ENCODE data around the gene SLC37A4. TPM values are rescaled to one million over a fixed set of nuclear protein-coding genes. Genes with fewer than 3 reads are reported as not detected.
"Not testable (repeated sequence)": the region's sequence is repeated elsewhere in the genome, so short reads cannot be mapped to it uniquely, and the experiment has no call there.

SLC37A4 gene
- total and polyA plus RNA-seq, 2 of the 8 experiments (the other 6 are each of a cell fraction or from before 2014, with no cell fraction given) = 35.1 to 91.9 TPM

- no peak for TF ChIP-seq CTCF (IDR thresholded peaks at IDR 0.05; ENCODE audit: control extremely low read depth in 1 of 3, insufficient read depth in 1 of 3, low read depth in 1 of 3, low read length in 3 of 3)
Observed at GRCh38 chr11:119041821-119042514, 11.3 kb upstream of the SLC37A4 start (continued).

GRCh38 chr11:119039471-119039870 is 8.8 kb upstream of the SLC37A4 start:
- not testable (repeated sequence) for H3K36me3 ChIP-seq (ENCODE audit: control insufficient read depth in 2 of 4, insufficient read depth in 4 of 4, low read length in 3 of 4); H3K9me3 ChIP-seq (ENCODE audit: insufficient read depth in 2 of 2, low read depth in 1 of 2, low read length in 1 of 2); H3K79me2 ChIP-seq (ENCODE audit: control insufficient read depth in 1 of 2, insufficient read depth in 2 of 2, low read length in 2 of 2); H4K20me1 ChIP-seq (replicated peaks in 1 of 2; ENCODE audit: control insufficient read depth in 1 of 2, insufficient read depth in 2 of 2, low read length in 2 of 2); H2AK5ac ChIP-seq (ENCODE audit: low read depth, low read length); DNase-seq (ENCODE audit: low read depth in 1 of 2, low spot score in 2 of 2); H2BK20ac ChIP-seq (ENCODE audit: low read length); H4K91ac ChIP-seq (replicated peaks; ENCODE audit: insufficient read length, low read length); H3K4me1 ChIP-seq (replicated peaks in 1 of 4; ENCODE audit: control insufficient read depth in 3 of 4, insufficient read depth in 4 of 4, low read length in 3 of 4); H4K5ac ChIP-seq (ENCODE audit: insufficient read length, low read depth, low read length); H3K14ac ChIP-seq (ENCODE audit: insufficient read length); H3K27ac ChIP-seq (ENCODE audit: low read depth, low read length); H3K18ac ChIP-seq (ENCODE audit: extremely low read depth, low read length); H3K27me3 ChIP-seq (replicated peaks in 1 of 4; ENCODE audit: control insufficient read depth in 3 of 4, extremely low read depth in 1 of 4, insufficient read depth in 3 of 4, low read length in 3 of 4); H3K56ac ChIP-seq (replicated peaks; ENCODE audit: insufficient read length, low read depth, low read length); H3K4me3 ChIP-seq (ENCODE audit: extremely low read depth in 1 of 4, insufficient read depth in 2 of 4, low read depth in 3 of 4, low read length in 4 of 4); H3K4ac ChIP-seq (replicated peaks; ENCODE audit: insufficient read length, low read depth, low read length); H3K23me2 ChIP-seq (ENCODE audit: low read depth, low read length); FAIRE-seq; H2BK5ac ChIP-seq (ENCODE audit: low read depth, low read length); H3K9ac ChIP-seq (replicated peaks in 1 of 4; ENCODE audit: extremely low read depth in 1 of 4, low read depth in 3 of 4, low read length in 3 of 4); H2BK12ac ChIP-seq (ENCODE audit: low read depth, low read length); H3K4me2 ChIP-seq (ENCODE audit: insufficient read depth in 1 of 2, low read depth in 2 of 2, low read length in 2 of 2); H4K8ac ChIP-seq (ENCODE audit: extremely low read depth, insufficient read depth, low read length); H3K79me1 ChIP-seq (ENCODE audit: low read depth, low read length); H2BK120ac ChIP-seq (replicated peaks; ENCODE audit: low read depth, low read length); H2AFZ ChIP-seq (ENCODE audit: low read length); H3K23ac ChIP-seq (ENCODE audit: insufficient read length); H2BK15ac ChIP-seq (ENCODE audit: low read length)
- ChIA-PET POLR2A (ENCODE audit: partially characterized antibody) (interaction anchor here (1.4 kb wide), 1 partner anchor 8 kb away, joined by 6 read pairs; no protein-coding TSS in a partner anchor), CTCF (ENCODE audit: partially characterized antibody) (interaction anchor here (0.6 to 1.1 kb wide), 3 partner anchors 17 to 78 kb away, joined by 3 read pairs; a partner anchor contains a TSS)
- WGBS, 2 experiments (ENCODE audit: extremely low coverage in 1 of 2, insufficient coverage in 1 of 2, insufficient read length in 1 of 2, insufficient replicate concordance in 2 of 2, low coverage in 1 of 2, low lambda C conversion rate in 2 of 2, missing lambda C conversion rate in 1 of 2) = 71% methylated on average over 6 of the region's 11 CpGs; no CpG with 5 or more reads in 1 of the 2 experiments
